ENCODE results near the gene TAF6. TPM values are rescaled to one million over a fixed set of nuclear protein-coding genes. Genes with fewer than 3 reads are reported as not detected.

TAF6 gene
- total RNA-seq, 6 experiments from 2014 or later = 11.1 to 27.2 (median 15.8) TPM

GRCh38 chr7:100153708-100154535, 34.8 kb upstream of the TAF6 start:
- 69% methylated on average over 5 of the region's 16 CpGs for WGBS (ENCODE audit: insufficient coverage, low coverage, low lambda C conversion rate, missing lambda C conversion rate)
- Histone ChIP-seq H3K4me1 (peaks cover 0 to 20% (median 0%) of the 10 kb centered on the region in 4 donors), H3K9me3 (no peaks in the 10 kb centered on the region), H3K4me3 (no peak overlapping the region), H3K27ac (no peak overlapping the region), H3K36me3 (peaks cover 0 to 18% (median 4%) of the 10 kb centered on the region in 4 donors), H3K27me3 (no peaks in the 10 kb centered on the region)
- intact Hi-C loops (cut with DNase I) = loop anchor here in 1 of 2 donors (5.0 kb wide), 1 partner anchor 53 kb away; no protein-coding TSS in a partner anchor
- TF ChIP-seq POLR2A (IDR thresholded peaks at IDR 0.05) (no peak), CTCF (IDR thresholded peaks at IDR 0.05) (no peak)
- DNase-seq (no peak), ATAC-seq (no peak)

DNA sequence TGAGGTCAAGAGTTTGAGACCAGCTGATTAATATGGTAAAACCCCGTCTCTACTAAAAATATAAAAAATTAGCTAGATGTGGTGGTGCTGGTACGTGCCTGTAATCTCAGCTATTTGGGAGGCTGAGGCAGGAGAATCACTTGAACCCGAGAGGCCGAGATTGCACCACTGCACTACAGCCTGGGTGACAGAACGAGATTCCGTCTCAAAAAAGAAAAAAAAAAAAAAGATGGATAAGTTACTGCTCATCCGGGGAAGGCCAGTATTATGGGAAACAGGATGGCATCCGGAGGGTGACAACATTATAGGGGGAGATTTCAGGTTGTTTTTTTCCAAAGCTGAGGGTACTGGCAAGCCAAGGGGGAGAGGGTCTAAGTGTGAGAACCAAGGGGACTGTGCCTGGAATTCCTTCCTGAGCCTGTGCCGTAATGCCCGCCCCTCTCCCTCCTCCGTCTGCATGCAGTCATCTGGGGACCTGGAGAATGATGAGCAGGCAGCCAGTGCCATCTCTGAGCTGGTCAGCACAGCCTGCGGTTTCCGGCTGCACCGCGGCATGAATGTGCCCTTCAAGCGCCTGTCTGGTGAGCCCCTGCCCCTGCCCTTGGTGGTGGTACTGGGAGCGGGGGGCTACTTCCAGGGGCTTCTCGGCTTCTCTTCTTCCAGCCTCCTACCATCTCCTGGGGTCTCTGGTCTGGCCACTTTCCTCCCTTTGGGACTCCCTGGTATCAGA, 33.9 kb upstream of the TAF6 start:
- no peak for TF ChIP-seq CTCF (IDR thresholded peaks at IDR 0.05)
- no peak for TF ChIP-seq POLR2A (IDR thresholded peaks at IDR 0.05)
- intact Hi-C loops (cut with DNase I) = loop anchor here in 1 of 2 donors (5.0 kb wide), 1 partner anchor 54 kb away; no protein-coding TSS in a partner anchor
- no peak overlapping the region for H3K27ac ChIP-seq
- WGBS (ENCODE audit: insufficient coverage, low coverage, low lambda C conversion rate, missing lambda C conversion rate) = 83% methylated on average over 9 of the region's 18 CpGs
- ATAC-seq (no peak), DNase-seq (no peak)
- H3K4me3 ChIP-seq = no peak overlapping the region
- peaks cover 0 to 18% (median 4%) of the 10 kb centered on the region in 4 donors for H3K36me3 ChIP-seq
- no peaks in the 10 kb centered on the region for H3K27me3 ChIP-seq
- H3K4me1 ChIP-seq = peaks cover 0 to 23% (median 0%) of the 10 kb centered on the region in 4 donors
- no peaks in the 10 kb centered on the region for H3K9me3 ChIP-seq

- TF ChIP-seq POLR2A (IDR thresholded peaks at IDR 0.05) (no peak), CTCF (IDR thresholded peaks at IDR 0.05) (no peak)
- H3K27ac ChIP-seq = no peak overlapping the region
- DNase-seq (no peak), ATAC-seq (no peak)
- intact Hi-C loops (cut with DNase I) = loop anchor here in 1 of 2 donors (5.0 kb wide), 1 partner anchor 55 kb away; no protein-coding TSS in a partner anchor
- no peak overlapping the region for H3K4me3 ChIP-seq
- H3K36me3 ChIP-seq = peaks cover 0 to 18% (median 4%) of the 10 kb centered on the region in 4 donors
- no peaks in the 10 kb centered on the region for H3K27me3 ChIP-seq
- peaks cover 0 to 20% (median 0%) of the 10 kb centered on the region in 4 donors for H3K4me1 ChIP-seq
- H3K9me3 ChIP-seq = no peaks in the 10 kb centered on the region
These were observed 33.2 kb upstream of the TAF6 start for GRCh38 chr7:100152404-100152803.

DNA sequence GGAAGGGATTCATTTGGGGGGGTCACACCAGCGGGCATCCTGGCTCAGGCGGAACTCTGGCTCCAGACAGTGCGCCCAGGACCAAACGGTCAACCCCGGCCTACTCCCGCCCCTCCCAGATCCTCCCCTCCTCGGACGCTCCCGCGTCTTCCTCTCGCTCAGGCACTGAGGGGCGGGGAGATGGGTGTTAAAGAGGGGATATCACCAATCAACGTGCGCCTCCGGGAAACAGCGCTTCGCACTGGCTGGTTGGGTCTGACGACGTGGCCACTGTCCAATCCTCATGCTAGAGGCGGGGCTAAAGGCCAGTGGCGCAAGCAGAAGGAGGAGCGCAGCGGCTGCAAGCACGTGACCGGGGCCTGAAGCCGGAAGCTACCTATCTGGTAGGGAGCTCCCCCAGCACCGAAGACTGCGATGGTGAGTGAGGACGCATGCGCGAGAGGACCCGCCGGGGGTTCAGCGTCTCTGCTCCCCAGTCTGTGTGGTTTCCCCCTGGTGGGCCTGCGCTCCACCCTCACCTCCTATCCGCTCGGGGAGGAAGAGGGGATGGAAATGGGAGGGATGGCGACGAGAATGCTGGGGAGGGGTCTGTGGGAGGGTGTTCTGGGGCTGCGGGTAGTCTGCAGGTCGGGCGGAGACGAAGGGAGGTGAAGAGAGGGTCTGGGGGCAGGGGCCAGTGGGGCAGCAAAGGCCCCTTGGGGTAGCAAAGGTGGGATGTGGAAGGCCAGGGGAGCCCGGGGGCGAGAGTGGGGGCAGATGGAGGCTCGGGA, 29.6 kb upstream of the TAF6 start, which contains the start of gene LAMTOR4:
TSS of gene LAMTOR4 (plus strand) at position 360 of the 770 bp plus-strand sequence. CDS start at position 415, 55 bp downstream.
- peaks cover 0 to 4% (median 0%) of the 10 kb centered on the region in 4 donors for H3K36me3 ChIP-seq
- H3K9me3 ChIP-seq = no peaks in the 10 kb centered on the region
- intact Hi-C loops (cut with DNase I) = no loop called here
- no peak for TF ChIP-seq CTCF (IDR thresholded peaks at IDR 0.05)
- TF ChIP-seq POLR2A (IDR thresholded peaks at IDR 0.05) = peak; percentile 72
- ATAC-seq (peak; percentile 94 to 99 (median 98)), DNase-seq (peak; percentile 99 to 100 (median 99))
- H3K27me3 ChIP-seq = no peaks in the 10 kb centered on the region
- peaks cover 0 to 19% (median 0%) of the 10 kb centered on the region in 4 donors for H3K4me1 ChIP-seq
- WGBS (ENCODE audit: insufficient coverage, low coverage, low lambda C conversion rate, missing lambda C conversion rate) = 1% methylated on average over 29 of the region's 46 CpGs
- peak within 1 kb of the TSS; percentile 43 to 88 (median 66) for H3K4me3 ChIP-seq
- peak within 1 kb of the TSS; percentile 63 to 72 (median 67) for H3K27ac ChIP-seq
